Stimulated activated memory B cell treated with anti-CD40 and anti-IgM and Interleukin-4, amounts not matched to agents 10 μg/mL and 1 μg/mL and 100 μg/mL, for 72 hours (primary cell): Measurements from ENCODE around the gene SH2D2A.

Source experiments
- ATAC-seq: fragments of 150-1000 bp; cut with Tn5 transposase; 2 replicates; pipeline ENCODE4 v1.10.0; 2021
- H3K27ac Mint-ChIP-seq: one replicate; pipeline ENCODE4 v1.8.0; 2022; ENCODE audit warnings: mild to moderate bottlenecking, mixed read lengths
- H3K27me3 Mint-ChIP-seq: one replicate; pipeline ENCODE4 v1.8.0; 2022; ENCODE audit warnings: mixed read lengths
- H3K36me3 Mint-ChIP-seq: one replicate; pipeline ENCODE4 v1.8.0; 2022; ENCODE audit warnings: mixed read lengths
- H3K4me1 Mint-ChIP-seq: one replicate; pipeline ENCODE4 v1.8.0; 2022; ENCODE audit warnings: mixed read lengths
- H3K4me3 Mint-ChIP-seq: one replicate; pipeline ENCODE4 v1.8.0; 2022; ENCODE audit warnings: mild to moderate bottlenecking, moderate library complexity, mixed read lengths
- H3K9me3 Mint-ChIP-seq: one replicate; pipeline ENCODE4 v1.8.0; 2022; ENCODE audit warnings: mixed read lengths

Gene SH2D2A

GRCh38 chr1:156815307-156815826 lies 1.3 kb downstream of the SH2D2A start:
- no peak for ATAC-seq
- no peaks in the 10 kb centered on the region for H3K27me3 Mint-ChIP-seq
- peaks cover 15% of the 10 kb centered on the region for H3K36me3 Mint-ChIP-seq
- no peak overlapping the region for H3K4me3 Mint-ChIP-seq
- peak overlapping the region; percentile 85 for H3K27ac Mint-ChIP-seq
- no peaks in the 10 kb centered on the region for H3K9me3 Mint-ChIP-seq
- peaks cover 41% of the 10 kb centered on the region for H3K4me1 Mint-ChIP-seq

GRCh38 chr1:156814571-156815260 lies 1.9 kb downstream of the SH2D2A start:
- peaks cover 41% of the 10 kb centered on the region for H3K4me1 Mint-ChIP-seq
- H3K27me3 Mint-ChIP-seq = no peaks in the 10 kb centered on the region
- ATAC-seq = no peak
- H3K4me3 Mint-ChIP-seq = peak overlapping the region; percentile 18
- H3K36me3 Mint-ChIP-seq = peaks cover 15% of the 10 kb centered on the region
- H3K27ac Mint-ChIP-seq = peak overlapping the region; percentile 61
- H3K9me3 Mint-ChIP-seq = no peaks in the 10 kb centered on the region

- Mint-ChIP-seq H3K4me1 (peaks cover 41% of the 10 kb centered on the region), H3K27ac (peak overlapping the region; percentile 61), H3K36me3 (peaks cover 15% of the 10 kb centered on the region), H3K4me3 (peak overlapping the region; percentile 82), H3K27me3 (no peaks in the 10 kb centered on the region), H3K9me3 (no peaks in the 10 kb centered on the region)
- ATAC-seq = peak; percentile 62
Measured at GRCh38 chr1:156813750-156814570, 2.7 kb downstream of the SH2D2A start.

DNA sequence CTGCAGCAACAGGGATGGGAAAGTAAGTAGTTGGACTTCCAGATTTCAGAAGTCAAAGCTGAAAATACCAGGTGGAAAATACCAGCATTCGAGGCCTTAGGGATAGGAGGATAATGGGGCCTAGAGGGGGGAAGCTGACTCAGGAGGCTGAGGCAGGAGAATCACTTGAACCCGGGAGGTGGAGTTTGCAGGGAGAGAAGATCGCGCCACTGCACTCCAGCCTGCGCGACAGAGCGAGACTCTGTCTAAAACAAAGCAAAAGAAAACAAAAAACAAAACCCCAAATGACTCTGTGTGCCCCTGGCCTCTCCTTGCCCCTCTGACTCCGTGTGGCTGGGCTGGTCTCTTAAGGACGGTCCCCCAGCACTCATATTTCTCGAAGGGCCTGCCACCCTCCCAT lies 3.4 kb downstream of the SH2D2A start:
- peaks cover 19% of the 10 kb centered on the region for H3K36me3 Mint-ChIP-seq
- no peak for ATAC-seq
- H3K4me1 Mint-ChIP-seq = peaks cover 41% of the 10 kb centered on the region
- no peaks in the 10 kb centered on the region for H3K27me3 Mint-ChIP-seq
- H3K9me3 Mint-ChIP-seq = no peaks in the 10 kb centered on the region
- H3K27ac Mint-ChIP-seq = peak overlapping the region; percentile 61
- H3K4me3 Mint-ChIP-seq = peak overlapping the region; percentile 82

DNA sequence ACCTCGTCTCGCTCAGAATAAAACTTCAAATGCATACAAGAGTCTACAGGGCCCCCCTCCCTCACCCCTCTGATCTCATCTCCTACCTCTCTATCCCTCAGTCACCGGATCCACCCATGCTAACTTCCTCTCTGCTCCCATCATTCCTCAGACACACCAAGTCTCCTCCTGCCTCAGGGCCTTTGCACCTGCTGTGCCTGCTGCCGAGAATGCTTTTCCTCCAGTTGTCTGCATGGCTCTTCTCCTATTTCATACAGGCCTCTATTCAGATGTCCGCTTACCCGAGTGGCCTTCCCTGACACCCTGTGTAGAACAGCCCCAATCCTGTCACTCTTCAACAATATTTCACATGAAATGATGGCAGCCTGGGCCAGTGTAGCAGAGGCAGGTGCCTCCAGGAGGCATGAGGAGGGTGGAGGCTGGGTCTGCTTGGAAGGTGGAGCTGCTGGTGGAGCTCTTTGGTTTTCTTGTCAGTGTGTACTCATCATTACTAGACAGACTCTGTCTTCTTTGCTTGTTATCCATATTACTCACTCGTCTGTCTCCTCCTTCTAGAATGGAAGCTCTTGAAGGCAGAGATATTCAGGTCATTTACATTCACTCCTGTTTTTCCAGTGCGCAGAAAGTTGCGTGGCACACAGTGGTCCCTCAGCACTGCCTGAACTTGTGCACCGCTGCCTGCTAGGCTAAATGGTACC lies 4.2 kb downstream of the SH2D2A start:
- Mint-ChIP-seq H3K4me3 (no peak overlapping the region), H3K27me3 (no peaks in the 10 kb centered on the region), H3K36me3 (peaks cover 27% of the 10 kb centered on the region), H3K4me1 (peaks cover 48% of the 10 kb centered on the region), H3K27ac (no peak overlapping the region), H3K9me3 (no peaks in the 10 kb centered on the region)
- ATAC-seq = no peak

GRCh38 chr1:156811168-156811567 lies 5.5 kb downstream of the SH2D2A start:
- Mint-ChIP-seq H3K36me3 (peaks cover 38% of the 10 kb centered on the region), H3K9me3 (no peaks in the 10 kb centered on the region), H3K27me3 (no peaks in the 10 kb centered on the region), H3K4me3 (no peak overlapping the region), H3K27ac (no peak overlapping the region), H3K4me1 (peaks cover 40% of the 10 kb centered on the region)
- no peak for ATAC-seq

GRCh38 chr1:156809711-156810366 lies 6.8 kb downstream of the SH2D2A start:
- no peaks in the 10 kb centered on the region for H3K9me3 Mint-ChIP-seq
- H3K4me1 Mint-ChIP-seq = peaks cover 29% of the 10 kb centered on the region
- ATAC-seq = no peak
- H3K27me3 Mint-ChIP-seq = no peaks in the 10 kb centered on the region
- H3K27ac Mint-ChIP-seq = no peak overlapping the region
- peaks cover 43% of the 10 kb centered on the region for H3K36me3 Mint-ChIP-seq
- H3K4me3 Mint-ChIP-seq = no peak overlapping the region

GRCh38 chr1:156809281-156809680 lies 7.4 kb downstream of the SH2D2A start:
- Mint-ChIP-seq H3K27ac (no peak overlapping the region), H3K4me3 (no peak overlapping the region), H3K4me1 (peaks cover 29% of the 10 kb centered on the region), H3K27me3 (no peaks in the 10 kb centered on the region), H3K36me3 (peaks cover 43% of the 10 kb centered on the region), H3K9me3 (no peaks in the 10 kb centered on the region)
- no peak for ATAC-seq

GRCh38 chr1:156808186-156809030 lies 8.2 kb downstream of the SH2D2A start:
- H3K36me3 Mint-ChIP-seq = peaks cover 43% of the 10 kb centered on the region
- ATAC-seq = no peak
- H3K9me3 Mint-ChIP-seq = no peaks in the 10 kb centered on the region
- no peaks in the 10 kb centered on the region for H3K27me3 Mint-ChIP-seq
- H3K27ac Mint-ChIP-seq = peak overlapping the region; percentile 13
- H3K4me3 Mint-ChIP-seq = no peak overlapping the region
- peaks cover 23% of the 10 kb centered on the region for H3K4me1 Mint-ChIP-seq

DNA sequence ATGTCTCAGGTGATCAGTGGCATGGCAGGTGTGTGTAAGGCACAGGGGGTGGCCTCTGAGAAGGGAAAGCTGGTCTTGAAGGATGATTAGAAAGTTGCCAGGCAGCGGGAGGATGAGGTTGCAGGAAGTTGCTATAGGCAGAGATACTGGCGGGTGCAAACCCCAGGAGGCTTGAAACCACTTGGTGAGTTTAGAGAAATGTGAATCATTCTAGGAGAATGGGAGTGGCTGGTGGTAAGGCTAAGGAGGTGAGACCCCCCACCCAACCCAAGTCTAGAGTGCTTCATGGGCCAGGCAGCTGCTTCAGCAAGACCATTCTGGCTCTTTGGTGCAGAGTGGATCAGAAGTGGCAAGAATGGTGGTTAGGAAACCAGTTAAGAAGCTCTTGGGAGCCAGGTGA lies 9.0 kb downstream of the SH2D2A start:
- ATAC-seq = no peak
- Mint-ChIP-seq H3K36me3 (peaks cover 43% of the 10 kb centered on the region), H3K4me3 (no peak overlapping the region), H3K27me3 (no peaks in the 10 kb centered on the region), H3K27ac (peak overlapping the region; percentile 13), H3K9me3 (no peaks in the 10 kb centered on the region), H3K4me1 (peaks cover 19% of the 10 kb centered on the region)

DNA sequence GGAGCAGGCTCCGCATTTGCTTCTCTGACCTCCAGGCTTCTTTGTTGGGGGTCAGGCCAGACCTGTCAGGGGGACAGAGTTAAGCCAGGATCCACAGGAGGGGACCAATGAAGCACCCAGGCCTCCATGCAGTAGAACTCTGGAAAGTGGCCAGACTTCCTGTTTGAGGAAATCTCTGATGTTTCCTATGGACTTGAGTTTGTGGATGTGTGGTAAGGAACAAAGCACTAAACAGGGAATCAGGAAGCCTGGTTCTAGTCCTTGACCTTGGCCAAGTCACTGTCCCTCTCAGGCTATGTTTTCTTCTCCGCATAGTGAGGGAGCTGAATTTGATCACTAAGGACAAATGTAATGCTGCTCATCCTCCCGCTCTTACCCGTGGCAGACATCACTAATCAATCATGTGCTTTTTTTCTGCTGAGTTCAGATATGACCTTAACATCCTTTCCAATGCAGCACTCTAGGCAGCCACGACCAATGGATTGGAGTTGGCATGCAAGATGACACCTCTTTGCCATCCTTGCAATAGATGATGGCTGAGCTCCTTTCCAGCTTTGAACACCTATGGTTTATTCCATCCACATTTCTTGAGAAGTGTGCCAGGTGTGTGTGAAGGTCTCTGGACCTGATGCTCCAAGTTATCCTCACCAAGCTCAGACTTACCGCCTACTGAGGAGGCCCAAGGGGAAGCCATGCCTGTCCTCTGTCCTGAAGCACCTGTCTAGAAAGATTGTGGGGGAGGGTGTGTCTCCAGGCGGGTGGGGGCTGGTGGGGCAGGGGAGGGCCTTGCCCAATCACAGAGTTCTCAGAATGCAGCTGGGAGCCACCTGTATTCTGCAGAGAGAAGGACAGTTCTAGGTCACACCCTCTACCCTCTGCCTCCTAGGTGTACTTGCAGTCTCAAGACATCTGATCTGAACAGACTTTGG lies 9.9 kb downstream of the SH2D2A start:
- H3K27ac Mint-ChIP-seq = no peak overlapping the region
- peaks cover 19% of the 10 kb centered on the region for H3K4me1 Mint-ChIP-seq
- peaks cover 34% of the 10 kb centered on the region for H3K36me3 Mint-ChIP-seq
- H3K4me3 Mint-ChIP-seq = no peak overlapping the region
- H3K27me3 Mint-ChIP-seq = no peaks in the 10 kb centered on the region
- H3K9me3 Mint-ChIP-seq = no peaks in the 10 kb centered on the region
- ATAC-seq = no peak

DNA sequence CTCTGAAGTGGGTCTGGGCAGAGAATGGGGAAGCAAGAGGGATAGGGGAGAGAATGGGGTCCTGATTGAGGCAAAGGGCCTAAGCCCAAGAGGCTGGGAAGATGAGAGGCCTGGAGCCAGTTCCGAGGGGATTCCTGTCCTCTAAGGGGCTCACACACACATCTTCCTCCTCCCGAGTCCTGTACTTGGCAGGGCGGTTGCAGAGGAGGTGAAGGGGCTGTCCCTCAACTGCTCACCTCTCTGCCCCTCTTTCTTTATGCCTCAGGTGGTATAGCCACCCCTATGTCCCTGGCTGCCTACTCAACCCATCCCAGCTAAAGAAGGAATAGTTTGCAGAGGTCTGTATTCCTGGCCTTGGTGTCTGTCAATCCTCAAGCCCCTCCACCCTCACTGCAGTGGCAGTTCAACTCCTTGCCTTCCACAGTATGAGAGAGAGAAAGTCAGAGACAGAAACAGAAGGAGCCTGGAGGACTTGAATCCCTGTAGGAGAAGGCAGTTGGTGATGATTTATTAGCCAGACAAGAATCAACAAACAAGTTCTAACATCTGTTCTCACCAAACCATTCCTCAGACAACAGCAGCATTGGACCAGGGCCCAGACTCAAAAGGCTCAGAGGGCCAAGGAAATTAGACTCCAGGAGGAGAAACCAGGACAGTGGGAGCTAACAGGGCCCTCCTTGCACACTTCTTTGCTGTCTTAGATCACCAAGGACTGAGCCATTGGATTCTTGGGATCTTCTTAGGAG lies 10.7 kb downstream of the SH2D2A start:
- peaks cover 19% of the 10 kb centered on the region for H3K4me1 Mint-ChIP-seq
- H3K27me3 Mint-ChIP-seq = no peaks in the 10 kb centered on the region
- H3K36me3 Mint-ChIP-seq = peaks cover 36% of the 10 kb centered on the region
- H3K9me3 Mint-ChIP-seq = no peaks in the 10 kb centered on the region
- no peak overlapping the region for H3K4me3 Mint-ChIP-seq
- no peak overlapping the region for H3K27ac Mint-ChIP-seq
- no peak for ATAC-seq
